HepG2 (cell line): Measurements from ENCODE around the gene PTGES.

Experiments
- EZH2 ChIP-seq: conservative IDR thresholded peaks from 2 replicates; pipeline ENCODE4 v1.6.1; 2012; ENCODE audit warnings: mild to moderate bottlenecking, low read depth, low read length, moderate library complexity
- HNRNPLL ChIP-seq: fragments of 200-400 bp; formaldehyde crosslinking; IDR thresholded peaks from 2 replicates; pipeline ENCODE4 v1.6.1; 2017; ENCODE audit warnings: mild to moderate bottlenecking, low read depth, low read length; ENCODE audit not compliant: poor library complexity, severe bottlenecking
- POLR2A ChIP-seq, 2 experiments: IDR thresholded peaks; 2 replicates each; pipeline ENCODE4 v1.6.1; 2011; ENCODE audit warnings: low read depth in 2 of 2, low read length in 2 of 2, mild to moderate bottlenecking in 1 of 2, moderate library complexity in 1 of 2; ENCODE audit not compliant: insufficient read depth in 1 of 2
- RAD21 ChIP-seq: fragments of 450-650 bp; formaldehyde crosslinking; IDR thresholded peaks from 2 replicates; pipeline ENCODE4 v1.5.0; 2020; ENCODE audit warnings: mild to moderate bottlenecking
- ZNF121 ChIP-seq: sonication (generic); formaldehyde crosslinking; IDR thresholded peaks from 2 replicates; pipeline ENCODE4 v1.5.0; 2020; ENCODE audit warnings: mild to moderate bottlenecking, missing genetic modification reagents
- ZNF670 ChIP-seq: sonication (generic); formaldehyde crosslinking; IDR thresholded peaks from 2 replicates; pipeline ENCODE4 v1.8.0; 2022; ENCODE audit warnings: mild to moderate bottlenecking, missing genetic modification reagents, borderline replicate concordance
- TF ChIP-seq, protein P1 (sequence below): sonication (generic); formaldehyde crosslinking; IDR thresholded peaks from 2 replicates; pipeline ENCODE4 v1.5.0; 2020; ENCODE audit warnings: mild to moderate bottlenecking, missing genetic modification reagents, moderate library complexity

DNA sequence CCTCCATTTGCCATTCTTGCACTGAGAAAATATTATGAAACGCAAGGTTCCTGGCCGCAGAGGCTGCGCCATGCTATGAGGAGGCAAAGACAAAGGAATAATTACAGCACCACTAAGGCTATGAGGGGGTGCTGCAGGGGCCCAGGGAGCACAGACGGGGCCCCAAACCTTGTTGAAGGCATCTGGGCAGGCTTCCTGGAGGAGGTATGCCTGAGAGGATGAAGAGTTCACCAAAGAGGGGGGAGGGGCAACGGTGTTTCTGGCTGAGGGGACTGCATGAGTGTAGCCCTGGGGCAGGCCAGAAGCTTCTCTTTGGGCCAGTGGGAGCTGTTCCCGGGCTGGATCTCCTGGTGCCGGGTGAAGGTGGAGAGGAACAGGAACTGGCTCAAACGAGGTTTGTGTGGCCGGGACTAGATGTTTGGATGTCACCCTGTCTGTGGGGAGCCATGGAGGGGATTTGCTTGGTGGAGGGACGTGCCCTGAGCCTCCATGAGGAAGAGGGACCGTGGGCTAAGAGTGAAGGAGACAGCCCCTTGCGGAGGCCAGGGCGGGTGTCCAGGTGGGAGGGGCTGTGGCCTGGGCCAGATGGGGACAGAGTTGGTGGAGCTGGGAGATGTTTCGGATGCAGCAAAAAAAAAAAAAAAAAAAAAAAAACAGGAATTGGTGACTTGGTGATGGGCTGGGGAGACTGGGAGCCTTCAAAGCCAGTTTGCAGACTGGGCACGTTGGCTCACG is 28.2 kb downstream of the PTGES start:
- TF ChIP-seq, protein P1, sequence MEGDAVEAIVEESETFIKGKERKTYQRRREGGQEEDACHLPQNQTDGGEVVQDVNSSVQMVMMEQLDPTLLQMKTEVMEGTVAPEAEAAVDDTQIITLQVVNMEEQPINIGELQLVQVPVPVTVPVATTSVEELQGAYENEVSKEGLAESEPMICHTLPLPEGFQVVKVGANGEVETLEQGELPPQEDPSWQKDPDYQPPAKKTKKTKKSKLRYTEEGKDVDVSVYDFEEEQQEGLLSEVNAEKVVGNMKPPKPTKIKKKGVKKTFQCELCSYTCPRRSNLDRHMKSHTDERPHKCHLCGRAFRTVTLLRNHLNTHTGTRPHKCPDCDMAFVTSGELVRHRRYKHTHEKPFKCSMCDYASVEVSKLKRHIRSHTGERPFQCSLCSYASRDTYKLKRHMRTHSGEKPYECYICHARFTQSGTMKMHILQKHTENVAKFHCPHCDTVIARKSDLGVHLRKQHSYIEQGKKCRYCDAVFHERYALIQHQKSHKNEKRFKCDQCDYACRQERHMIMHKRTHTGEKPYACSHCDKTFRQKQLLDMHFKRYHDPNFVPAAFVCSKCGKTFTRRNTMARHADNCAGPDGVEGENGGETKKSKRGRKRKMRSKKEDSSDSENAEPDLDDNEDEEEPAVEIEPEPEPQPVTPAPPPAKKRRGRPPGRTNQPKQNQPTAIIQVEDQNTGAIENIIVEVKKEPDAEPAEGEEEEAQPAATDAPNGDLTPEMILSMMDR (CRISPR knock-in tag): no peak
- TF ChIP-seq EZH2 (no peak), RAD21 (no peak), POLR2A (IDR thresholded peaks at IDR 0.05; ENCODE audit: insufficient read depth in 1 of 2, low read depth in 2 of 2, low read length in 2 of 2) (no peak), ZNF670 (no peak), HNRNPLL (no peak), ZNF121 (no peak)
